GM12873 (cell line): ENCODE data around the gene KRTCAP2.

Experiments used
- TF ChIP-seq, protein P1 (sequence below): IDR thresholded peaks from 2 replicates; pipeline ENCODE4 v1.5.1; 2012; ENCODE audit warnings: low read depth, mild to moderate bottlenecking, moderate library complexity, low read length, control low read depth; ENCODE audit not compliant: insufficient read depth; ENCODE audit errors: missing control alignments

KRTCAP2 gene

DNA sequence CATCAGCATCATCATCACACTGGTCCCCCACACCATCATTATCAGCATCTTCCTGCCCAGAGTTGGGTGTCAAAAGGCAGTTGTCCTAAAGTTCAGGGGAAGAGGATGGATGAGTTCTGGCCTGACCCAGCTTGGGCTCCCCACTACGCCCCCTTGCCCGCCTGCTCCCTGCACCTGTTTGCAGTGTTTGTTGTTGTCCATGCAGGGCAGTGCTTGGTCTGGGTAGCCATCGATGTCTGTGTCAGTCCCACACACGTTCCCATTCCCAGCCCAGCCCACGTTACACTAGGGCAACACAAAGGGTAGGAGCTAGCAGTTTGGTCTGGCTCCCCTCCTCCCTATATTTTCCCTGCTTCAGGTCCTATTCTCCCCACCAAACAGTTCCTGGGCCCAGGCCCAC is 27.8 kb upstream of the KRTCAP2 start:
- TF ChIP-seq, protein P1, sequence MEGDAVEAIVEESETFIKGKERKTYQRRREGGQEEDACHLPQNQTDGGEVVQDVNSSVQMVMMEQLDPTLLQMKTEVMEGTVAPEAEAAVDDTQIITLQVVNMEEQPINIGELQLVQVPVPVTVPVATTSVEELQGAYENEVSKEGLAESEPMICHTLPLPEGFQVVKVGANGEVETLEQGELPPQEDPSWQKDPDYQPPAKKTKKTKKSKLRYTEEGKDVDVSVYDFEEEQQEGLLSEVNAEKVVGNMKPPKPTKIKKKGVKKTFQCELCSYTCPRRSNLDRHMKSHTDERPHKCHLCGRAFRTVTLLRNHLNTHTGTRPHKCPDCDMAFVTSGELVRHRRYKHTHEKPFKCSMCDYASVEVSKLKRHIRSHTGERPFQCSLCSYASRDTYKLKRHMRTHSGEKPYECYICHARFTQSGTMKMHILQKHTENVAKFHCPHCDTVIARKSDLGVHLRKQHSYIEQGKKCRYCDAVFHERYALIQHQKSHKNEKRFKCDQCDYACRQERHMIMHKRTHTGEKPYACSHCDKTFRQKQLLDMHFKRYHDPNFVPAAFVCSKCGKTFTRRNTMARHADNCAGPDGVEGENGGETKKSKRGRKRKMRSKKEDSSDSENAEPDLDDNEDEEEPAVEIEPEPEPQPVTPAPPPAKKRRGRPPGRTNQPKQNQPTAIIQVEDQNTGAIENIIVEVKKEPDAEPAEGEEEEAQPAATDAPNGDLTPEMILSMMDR: no peak

DNA sequence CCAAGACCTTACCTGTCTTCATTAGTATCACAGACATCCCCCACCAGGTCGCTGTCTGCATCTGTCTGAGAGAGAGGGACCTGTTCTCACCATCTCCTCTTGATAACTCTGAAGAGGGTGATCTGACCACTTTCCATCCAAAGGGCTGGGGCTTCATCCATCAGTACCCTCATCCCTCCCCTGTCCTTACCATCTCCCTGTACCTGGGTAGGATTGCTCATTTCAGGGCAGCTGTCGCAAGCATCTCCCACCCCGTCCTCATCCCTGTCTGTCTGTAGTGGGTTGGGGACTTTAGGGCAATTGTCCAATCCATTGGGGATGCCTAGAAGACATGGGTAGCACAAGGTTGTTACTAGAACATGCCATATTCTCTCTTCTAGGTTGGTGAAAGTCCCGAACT is 26.7 kb upstream of the KRTCAP2 start:
- TF ChIP-seq, protein P1: no peak

DNA sequence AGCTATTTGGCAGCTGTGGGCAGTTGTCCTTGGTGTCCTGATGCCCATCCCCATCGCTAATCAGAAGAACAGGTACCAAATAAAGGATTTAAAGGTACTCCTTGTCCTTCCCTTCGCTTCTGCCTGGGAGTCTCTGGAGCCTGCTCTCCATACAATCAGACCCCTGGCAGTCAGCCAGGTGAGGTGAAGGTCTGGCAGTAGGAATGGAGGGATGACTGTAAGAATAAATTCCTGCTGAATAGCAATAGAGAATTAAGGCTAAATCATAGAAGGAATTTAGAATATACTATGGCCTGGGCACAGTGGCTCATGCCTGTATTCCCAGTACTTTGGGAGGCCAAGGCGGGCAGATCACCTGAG is 25.4 kb upstream of the KRTCAP2 start:
- TF ChIP-seq, protein P1: no peak

DNA sequence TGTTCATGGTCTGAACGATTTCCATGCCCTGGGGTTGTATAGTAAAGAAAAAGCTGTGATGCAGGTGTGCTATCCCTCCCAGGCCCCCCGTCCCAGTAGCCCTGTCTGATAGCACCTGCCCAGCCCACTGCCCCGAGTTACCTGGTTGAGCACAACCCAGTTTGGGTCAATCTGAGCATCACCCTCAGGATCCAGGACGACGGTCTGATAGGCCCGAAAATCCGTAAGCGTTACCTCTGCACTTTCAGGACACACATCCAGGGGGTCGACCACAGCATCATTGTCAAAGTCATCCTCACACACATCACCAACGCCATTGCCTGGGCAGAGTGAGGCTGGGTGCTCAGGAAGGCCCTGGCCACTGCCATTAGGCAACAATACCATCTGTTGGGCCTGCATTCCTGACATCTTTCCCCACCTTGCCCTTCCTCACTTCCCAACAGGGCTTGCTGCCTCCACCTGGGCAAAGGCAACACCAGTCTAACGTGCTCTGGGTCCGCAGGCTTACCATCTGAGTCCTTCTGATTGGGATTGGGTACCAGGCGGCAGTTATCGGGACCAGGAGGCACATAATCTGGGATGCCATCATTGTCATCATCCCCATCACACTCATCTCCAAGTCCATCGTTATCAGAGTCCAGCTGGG is 24.9 kb upstream of the KRTCAP2 start:
- TF ChIP-seq, protein P1: no peak

DNA sequence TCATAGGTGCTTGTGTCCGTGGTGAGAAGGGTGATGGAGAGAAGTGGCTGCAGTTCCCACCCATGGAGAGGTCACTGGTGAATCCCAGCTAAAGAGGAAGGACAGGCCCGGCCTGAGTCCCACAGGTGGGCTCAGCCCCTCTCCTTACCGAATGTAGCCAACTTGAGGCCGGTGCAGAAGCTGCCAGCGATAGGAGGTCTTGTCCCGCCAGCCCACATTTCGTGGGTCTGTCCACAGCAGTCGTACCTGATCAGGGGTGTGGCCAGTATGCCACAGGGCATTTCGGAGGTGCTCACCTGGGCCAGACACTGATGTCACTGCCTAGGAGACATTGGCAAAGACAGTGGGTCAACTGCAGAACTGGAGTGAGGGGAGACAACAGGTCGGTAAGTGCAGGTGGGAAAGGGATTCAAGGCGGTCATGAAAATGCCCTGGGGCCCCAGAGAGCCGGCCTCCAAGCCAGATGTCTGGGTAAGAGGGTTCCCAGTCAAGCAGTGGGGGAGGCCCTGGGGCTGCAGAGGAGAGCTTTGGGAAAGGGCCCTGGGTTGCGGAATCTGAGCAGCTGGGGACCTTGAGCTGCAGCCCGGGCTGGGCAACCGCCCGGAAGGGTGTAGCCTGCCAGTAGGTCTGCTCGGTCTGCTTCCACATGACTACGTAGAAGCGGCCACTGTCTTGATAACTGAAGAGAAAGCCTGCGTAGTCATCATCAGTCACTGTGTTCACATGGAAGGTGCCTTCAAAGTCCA is 24.0 kb upstream of the KRTCAP2 start:
- TF ChIP-seq, protein P1: no peak

DNA sequence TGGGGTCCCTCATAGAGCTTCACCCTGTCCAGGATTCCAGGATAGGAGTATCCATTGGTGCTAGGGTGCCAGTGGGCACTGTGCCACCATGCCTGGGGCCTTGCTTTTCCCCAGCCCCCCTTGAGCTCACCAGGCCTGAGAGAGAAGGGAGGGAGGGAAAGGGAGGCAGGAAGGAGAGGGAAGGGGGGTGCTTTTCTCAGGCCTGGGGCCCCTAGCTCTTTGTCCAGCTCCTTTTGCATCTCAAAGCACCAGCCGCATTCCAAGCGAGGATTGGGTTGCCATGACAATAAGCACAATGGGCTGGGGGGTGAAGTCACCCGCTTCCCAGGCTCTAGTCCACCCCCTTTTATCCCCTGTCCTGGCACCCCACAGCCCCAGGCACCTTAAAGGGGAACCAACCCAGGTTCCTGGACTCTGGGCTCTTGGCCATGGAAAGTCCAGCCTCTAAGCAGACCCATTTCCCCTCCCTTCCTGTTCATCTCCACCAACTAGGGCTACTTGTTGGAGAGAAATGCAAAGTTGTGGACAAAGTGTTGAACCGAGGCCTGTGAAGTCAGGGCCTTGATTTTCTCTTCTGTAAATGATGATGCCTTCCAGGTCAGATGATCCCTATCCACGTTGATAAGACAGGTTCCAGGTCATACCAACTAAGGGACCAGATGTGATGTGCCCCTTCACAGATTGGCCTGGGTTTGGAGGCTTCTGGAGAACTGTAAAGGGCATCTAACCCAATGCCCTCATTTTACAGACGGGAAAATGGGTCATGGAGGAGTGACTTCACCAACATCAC is 23.2 kb upstream of the KRTCAP2 start:
- TF ChIP-seq, protein P1: no peak

DNA sequence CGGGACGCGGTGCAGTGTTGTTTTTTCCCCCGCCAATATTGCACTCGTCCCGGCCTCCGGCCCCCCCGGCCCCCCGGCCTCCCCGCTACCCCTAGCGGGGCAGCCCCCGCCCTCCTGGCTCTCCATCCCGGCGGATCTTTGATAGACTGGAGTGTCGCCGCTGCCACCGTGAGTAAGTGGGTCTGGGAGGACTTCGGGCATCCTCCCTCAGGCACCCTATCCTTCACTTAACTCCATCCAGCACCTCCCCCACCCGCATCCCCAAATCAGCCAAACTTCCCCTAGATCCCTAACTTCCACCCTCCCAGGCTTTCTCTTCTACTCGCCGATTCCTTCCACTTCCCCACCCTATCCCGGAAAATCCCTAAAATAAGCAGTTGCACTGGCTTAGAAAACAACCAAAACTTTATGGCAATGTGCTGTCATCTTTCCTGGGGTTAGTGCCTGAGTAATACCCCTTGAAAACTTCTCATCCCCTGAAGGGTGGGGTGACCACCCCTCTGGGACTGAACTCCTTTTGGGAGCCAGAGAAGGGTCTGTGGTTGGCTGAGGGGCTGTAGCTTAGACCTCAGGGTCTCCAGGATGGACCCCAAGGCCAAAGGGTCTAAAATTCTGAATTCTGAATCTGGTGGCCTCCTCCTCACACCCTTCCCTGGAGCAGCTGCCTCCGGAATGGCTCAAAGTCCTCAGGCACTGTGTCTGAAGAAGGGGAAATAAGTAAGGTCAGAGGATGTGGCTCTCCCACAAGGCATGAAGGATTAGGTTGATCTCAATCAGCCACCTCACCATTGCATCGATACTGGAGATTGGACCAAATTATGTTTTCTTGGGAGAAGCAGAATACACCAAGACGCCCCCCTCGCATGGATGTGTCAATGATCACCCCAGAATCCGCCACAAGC is 22.3 kb upstream of the KRTCAP2 start:
- TF ChIP-seq, protein P1: no peak
